IMR-90 (cell line): Measurements from ENCODE around the gene HDAC2. TPM values are rescaled to one million over a fixed set of nuclear protein-coding genes. Genes with fewer than 3 reads are reported as not detected.
A peak's percentile ranks its signal among the peaks of the same experiment; 100 is the strongest.

ENCODE experiments used
- ATAC-seq: fragments of 200-7000 bp; cut with Tn5 transposase; 2 replicates; pipeline ENCODE4 v1.9.1; 2020; ENCODE audit warnings: low read depth, mild to moderate bottlenecking, moderate library complexity
- BruUV-seq: library from RNA; stranded (reverse); fragments of 400-500 nt; replicated peaks from 2 replicates; lab custom pipeline; 2021; lab: Mats Ljungman, UMichigan
- CTCF ChIA-PET: fragments of 300-600 bp; formaldehyde crosslinking; extraction: SDS; loops from one replicate; lab custom pipeline; 2021; ENCODE audit warnings: antibody characterized with exemption; lab: Yijun Ruan, JAX
- POLR2A ChIA-PET: fragments of 300-600 bp; sonication (Branson Sonifier 250); formaldehyde crosslinking; loops from one replicate; lab custom pipeline; 2022; ENCODE audit warnings: antibody characterized with exemption; ENCODE audit not compliant: unreplicated experiment; lab: Charles Lee
- DNase-seq: peaks from one replicate; pipeline ENCODE4 v3.0.0; 2013
- H2AFZ ChIP-seq: replicated peaks from 2 replicates; pipeline ENCODE3; 2013; ENCODE audit warnings: low read length, mild to moderate bottlenecking; ENCODE audit not compliant: poor library complexity
- H2AK5ac ChIP-seq: 2 replicates; pipeline ENCODE4 v1.6.1; 2013; ENCODE audit warnings: low read depth, low read length, inconsistent platforms
- H2AK9ac ChIP-seq: replicated peaks from 2 replicates; pipeline ENCODE3; 2013; ENCODE audit warnings: mild to moderate bottlenecking, low read depth, low read length, moderate library complexity; ENCODE audit not compliant: poor library complexity
- H2BK120ac ChIP-seq: 2 replicates; pipeline ENCODE4 v1.6.1; 2013; ENCODE audit warnings: low read depth, low read length, inconsistent platforms
- H2BK15ac ChIP-seq: 3 replicates; pipeline ENCODE4 v1.6.1; 2013; ENCODE audit warnings: low read depth, low read length, inconsistent platforms
- H2BK20ac ChIP-seq: 2 replicates; pipeline ENCODE4 v1.6.1; 2013; ENCODE audit warnings: low read depth, mild to moderate bottlenecking, inconsistent platforms, low read length, moderate library complexity
- H2BK5ac ChIP-seq: 2 replicates; pipeline ENCODE4 v1.6.1; 2013; ENCODE audit warnings: mild to moderate bottlenecking, low read depth, low read length, inconsistent platforms; ENCODE audit not compliant: poor library complexity, severe bottlenecking
- H3K14ac ChIP-seq: replicated peaks from 2 replicates; pipeline ENCODE4 v1.6.1; 2013; ENCODE audit warnings: low read depth, low read length, inconsistent platforms
- H3K18ac ChIP-seq: 2 replicates; pipeline ENCODE4 v1.6.1; 2013; ENCODE audit warnings: low read depth, low read length, control low read depth
- H3K23ac ChIP-seq: 2 replicates; pipeline ENCODE4 v1.6.1; 2013; ENCODE audit warnings: low read depth, low read length, inconsistent platforms
- H3K27ac ChIP-seq: 2 replicates; pipeline ENCODE4 v1.5.1; 2013; ENCODE audit warnings: mild to moderate bottlenecking, control low read depth, low read length; ENCODE audit not compliant: insufficient read depth
- H3K27me3 ChIP-seq: 2 replicates; pipeline ENCODE4 v1.6.1; 2013; ENCODE audit warnings: low read length; ENCODE audit not compliant: control insufficient read depth, insufficient read depth
- H3K36me3 ChIP-seq: 2 replicates; pipeline ENCODE4 v1.6.1; 2013; ENCODE audit warnings: low read length, mixed read lengths; ENCODE audit not compliant: control insufficient read depth, insufficient read depth
- H3K4ac ChIP-seq: 2 replicates; pipeline ENCODE4 v1.6.1; 2013; ENCODE audit warnings: low read depth, low read length, inconsistent platforms
- H3K4me1 ChIP-seq: 2 replicates; pipeline ENCODE4 v1.6.1; 2013; ENCODE audit warnings: low read length, mixed read lengths; ENCODE audit not compliant: control insufficient read depth, insufficient read depth
- H3K4me2 ChIP-seq: 2 replicates; pipeline ENCODE4 v1.6.1; 2013; ENCODE audit warnings: low read depth, mild to moderate bottlenecking, control low read depth, low read length, moderate library complexity
- H3K4me3 ChIP-seq: 2 replicates; pipeline ENCODE4 v1.5.1; 2013; ENCODE audit warnings: low read depth, mild to moderate bottlenecking, control low read depth, low read length, moderate library complexity; ENCODE audit not compliant: insufficient read depth
- H3K56ac ChIP-seq: 2 replicates; pipeline ENCODE4 v1.6.1; 2013; ENCODE audit warnings: low read length, inconsistent platforms; ENCODE audit not compliant: insufficient read depth; ENCODE audit errors: extremely low read depth
- H3K79me1 ChIP-seq, 2 experiments: 2 replicates each; pipeline ENCODE4 v1.6.1; 2013; ENCODE audit warnings: low read length in 2 of 2, inconsistent platforms in 1 of 2, low read depth in 1 of 2
- H3K9ac ChIP-seq: 2 replicates; pipeline ENCODE4 v1.6.1; 2013; ENCODE audit warnings: low read depth, low read length, control low read depth
- H3K9me1 ChIP-seq: 2 replicates; pipeline ENCODE4 v1.6.1; 2013; ENCODE audit warnings: low read length, inconsistent platforms; ENCODE audit not compliant: insufficient read depth
- H3K9me3 ChIP-seq: 2 replicates; pipeline ENCODE4 v1.6.1; 2013; ENCODE audit warnings: low read length; ENCODE audit not compliant: control insufficient read depth, insufficient read depth
- H4K20me1 ChIP-seq: 2 replicates; pipeline ENCODE4 v1.6.1; 2013; ENCODE audit warnings: low read length, inconsistent platforms; ENCODE audit not compliant: insufficient read depth
- H4K5ac ChIP-seq: 2 replicates; pipeline ENCODE4 v1.6.1; 2013; ENCODE audit warnings: mild to moderate bottlenecking, low read depth, low read length, control low read depth
- H4K8ac ChIP-seq, 2 experiments: 2 replicates each; pipeline ENCODE4 v1.6.1; 2013; ENCODE audit warnings: low read depth in 2 of 2, low read length in 2 of 2, control low read depth in 1 of 2, inconsistent platforms in 1 of 2
- H4K91ac ChIP-seq: 2 replicates; pipeline ENCODE4 v1.6.1; 2013; ENCODE audit warnings: low read depth, low read length, inconsistent platforms; ENCODE audit not compliant: insufficient read depth
- CEBPB ChIP-seq: IDR thresholded peaks from 2 replicates; pipeline ENCODE4 v1.6.1; 2012; ENCODE audit warnings: low read depth, low read length, improper control_type of control experiment
- CHD1 ChIP-seq: IDR thresholded peaks from 2 replicates; pipeline ENCODE4 v1.6.1; 2012; ENCODE audit warnings: low read depth, low read length, improper control_type of control experiment
- RAD21 ChIP-seq: IDR thresholded peaks from 2 replicates; pipeline ENCODE4 v1.6.1; 2012; ENCODE audit warnings: low read length, improper control_type of control experiment
- SMC3 ChIP-seq: fragments of 150-350 bp; IDR thresholded peaks from 2 replicates; pipeline ENCODE4 v1.6.1; 2016; ENCODE audit warnings: low read depth, mild to moderate bottlenecking, antibody characterized with exemption, low read length, moderate library complexity
- WGBS, 2 experiments: methylation state at CpG; one replicate each; pipeline versions ENCODE4 v1.1.5 to v1.1.7; 2013; ENCODE audit warnings: missing lambda C conversion rate in 2 of 2; ENCODE audit not compliant: insufficient read length in 1 of 2; ENCODE audit errors: extremely low coverage in 2 of 2; 5-methylcytosine and 5-hydroxymethylcytosine counted together
- dilution Hi-C: fragments of 300-500 bp; cut with HindIII; formaldehyde crosslinking; loops from one replicate; pipeline ENCODE4 v1.14.3; 2018; ENCODE audit warnings: low sequenced_read_pairs; ENCODE audit not compliant: unreplicated experiment
- in situ Hi-C: fragments of 300-500 bp; cut with MboI; formaldehyde crosslinking; loops from 3 replicates; pipeline ENCODE4 v1.14.3; 2019; ENCODE audit warnings: low sequenced_read_pairs, inconsistent platforms, mixed read lengths
- intact Hi-C: fragments of 100-400 bp; cut with micrococcal nuclease; formaldehyde crosslinking; loops from 2 replicates; pipeline ENCODE4 v1.10.0; 2022
- polyA plus RNA-seq, 3 experiments: library from polyadenylated mRNA; depleted of rRNA; stranded (reverse); fragments of >200 nt; gene quantifications; 2 replicates each; pipeline ENCODE4 v1.2.3, GENCODE V29; 2012; ENCODE audit warnings: low replicate concordance in 1 of 3
- total RNA-seq: library from RNA; depleted of rRNA; stranded (reverse); fragments of >200 nt; gene quantifications from 2 replicates; pipeline ENCODE4 v1.2.3, GENCODE V29; 2012

HDAC2 gene
- total and polyA plus RNA-seq, 2 of the 4 experiments (the other 2 are of a cell fraction): 72.6 to 122 TPM

- no peak overlapping the region for H3K27ac ChIP-seq
- H3K56ac ChIP-seq: no peak overlapping the region
- peaks cover 3 to 13% of the 10 kb centered on the region in 2 experiments; a peak in 3 of 4 replicates for H3K79me1 ChIP-seq
- dilution Hi-C loops: no loop called here
- DNase-seq: no peak
- peak overlapping the region; percentile 99 for H2AFZ ChIP-seq
- peak overlapping the region; percentile 3 for H2BK20ac ChIP-seq
- H4K91ac ChIP-seq: peak overlapping the region; percentile 99; the same call in 1 of the 2 replicates
- WGBS, 2 experiments: no CpG with 5 or more reads among the region's 2 CpGs
- CTCF ChIA-PET: interaction anchor here (1.3 to 1.8 kb wide), 2 partner anchors 9 to 137 kb away, joined by 4 to 5 read pairs; no protein-coding TSS in a partner anchor
- peak overlapping the region; percentile 35; the same call in 1 of the 2 replicates for H2BK120ac ChIP-seq
- intact Hi-C loops: no loop called here
- peaks cover 7% of the 10 kb centered on the region for H3K9me1 ChIP-seq
- peak overlapping the region; percentile 65 for H3K14ac ChIP-seq
- H2AK9ac ChIP-seq: no peak overlapping the region
- peak overlapping the region; percentile 97; the same call in 1 of the 2 replicates for H3K4me3 ChIP-seq
- no peaks in the 10 kb centered on the region for H3K27me3 ChIP-seq
- in situ Hi-C loops: no loop called here
- H3K36me3 ChIP-seq: no peaks in the 10 kb centered on the region
- TF ChIP-seq RAD21 (no peak), CHD1 (no peak), CEBPB (no peak), SMC3 (no peak)
- H3K18ac ChIP-seq: no peak overlapping the region
- POLR2A ChIA-PET: no interaction called here
- peak overlapping the region; percentile 78; the same call in 1 of the 2 replicates for H3K4ac ChIP-seq
- 0 out of 2 replicates have a peak overlapping the region, but pooled peaks have one; percentile 10 for H3K23ac ChIP-seq
- H2BK15ac ChIP-seq: no peak overlapping the region
- H3K4me2 ChIP-seq: peak overlapping the region; percentile 69
- H2AK5ac ChIP-seq: no peak overlapping the region
- H3K9ac ChIP-seq: no peak overlapping the region
- no TSS peak for BruUV-seq
- peaks cover 5% of the 10 kb centered on the region for H3K4me1 ChIP-seq
- H4K8ac ChIP-seq: peak overlapping the region; percentile 81 to 86
- no peaks in the 10 kb centered on the region for H3K9me3 ChIP-seq
- H4K5ac ChIP-seq: peak overlapping the region; percentile 87
- H2BK5ac ChIP-seq: peak overlapping the region; percentile 56
- H4K20me1 ChIP-seq: peaks cover 35% of the 10 kb centered on the region
- no peak for ATAC-seq
Observed at GRCh38 chr6:113971741-113972140, 793 bp upstream of the HDAC2 start.
